Measurements from ENCODE around the gene CHRNA9.

DNA sequence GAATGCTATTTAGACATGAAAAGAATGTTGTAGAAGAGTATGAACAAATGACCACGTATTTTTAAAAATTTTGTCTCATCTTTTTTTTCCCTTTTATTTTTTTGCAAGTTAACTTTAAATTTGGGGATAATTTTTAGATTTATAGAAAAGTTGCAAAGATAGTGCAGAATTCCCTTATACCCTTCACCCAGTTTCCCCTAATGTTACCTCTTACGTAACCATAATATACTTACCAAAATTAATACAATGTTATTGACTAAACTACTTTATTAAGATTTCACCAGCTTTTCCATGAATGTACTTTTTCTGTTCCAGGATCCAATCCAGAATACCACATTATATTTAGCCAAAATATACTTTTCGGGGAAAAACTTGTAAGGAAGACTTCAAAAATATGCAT is 12.3 kb downstream of the CHRNA9 start:
- TF ChIP-seq POLR2A (IDR thresholded peaks at IDR 0.05): no peak
- no peak for TF ChIP-seq CTCF (IDR thresholded peaks at IDR 0.05)

Data from ovary (tissue), 3 donors.